SH-SY5Y (cell line): ENCODE data around the gene AGO3.

Experiments
- GATA2 ChIP-seq: IDR thresholded peaks from 2 replicates; pipeline ENCODE4 v1.6.1; 2011; ENCODE audit warnings: mild to moderate bottlenecking, low read depth, low read length
- GATA3 ChIP-seq: IDR thresholded peaks from 2 replicates; pipeline ENCODE4 v1.6.1; 2011; ENCODE audit warnings: low read depth, mild to moderate bottlenecking, low read length, moderate library complexity

DNA sequence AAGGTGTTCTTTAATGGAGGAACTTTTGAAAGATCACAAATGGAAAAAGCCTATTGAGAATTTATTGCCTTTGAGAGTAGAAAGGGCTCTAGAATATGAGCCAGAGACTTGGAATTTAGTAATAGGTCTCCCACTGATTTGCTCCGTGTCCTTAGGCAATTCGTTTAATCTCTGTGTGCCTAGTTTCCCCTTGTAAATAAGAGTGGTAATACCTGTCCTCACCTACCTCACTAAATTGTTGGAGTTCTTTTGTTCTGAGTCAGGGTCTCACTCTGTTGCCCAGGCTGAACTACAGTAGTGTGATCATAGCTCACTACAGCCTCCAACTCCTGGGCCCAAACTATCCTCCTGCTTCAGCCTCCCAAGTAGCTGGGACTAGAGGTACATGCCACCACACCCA, 138.0 kb downstream of the AGO3 start:
- TF ChIP-seq GATA2: no peak
- no peak for TF ChIP-seq GATA3
